K562 (cell line): ENCODE measurements around the gene ABRAXAS1. TPM values are rescaled to one million over a fixed set of nuclear protein-coding genes. Genes with fewer than 3 reads are reported as not detected.

ENCODE experiments used
- ARID1B ChIP-seq: fragments of 450-650 bp; IDR thresholded peaks from 2 replicates; pipeline ENCODE4 v1.6.1; 2016; ENCODE audit warnings: antibody characterized with exemption, mild to moderate bottlenecking, inconsistent platforms
- BACH1 ChIP-seq: fragments of 200-800 bp; sonication (Bioruptor generic); IDR thresholded peaks from 2 replicates; pipeline ENCODE4 v1.6.1; 2016; ENCODE audit warnings: missing genetic modification characterization, missing compliant biosample characterization
- CAMTA2 ChIP-seq: fragments of 250-450 bp; sonication (Bioruptor Pico); conservative IDR thresholded peaks from 2 replicates; pipeline ENCODE4 v1.5.1; 2022
- EP300 ChIP-seq: IDR thresholded peaks from 2 replicates; pipeline ENCODE4 v1.6.1; 2012; ENCODE audit warnings: low read length, improper control_type of control experiment
- ESRRA ChIP-seq: fragments of 450-650 bp; IDR thresholded peaks from 2 replicates; pipeline ENCODE4 v1.6.1; 2014; ENCODE audit warnings: low read depth, mild to moderate bottlenecking, moderate library complexity, borderline replicate concordance
- FOXJ2 ChIP-seq: fragments of 200-800 bp; sonication (Bioruptor generic); IDR thresholded peaks from 2 replicates; pipeline ENCODE4 v1.6.1; 2016; ENCODE audit warnings: missing genetic modification characterization, missing compliant biosample characterization
- GATAD2A ChIP-seq: fragments of 450-650 bp; IDR thresholded peaks from 2 replicates; pipeline ENCODE4 v1.6.1; 2017
- HNRNPH1 ChIP-seq: fragments of 200-400 bp; formaldehyde crosslinking; optimal IDR thresholded peaks from 2 replicates; pipeline ENCODE3; 2017; ENCODE audit warnings: low read depth, mild to moderate bottlenecking, low read length, moderate library complexity
- HNRNPL ChIP-seq: fragments of 200-400 bp; formaldehyde crosslinking; IDR thresholded peaks from 2 replicates; pipeline ENCODE4 v1.6.1; 2017; ENCODE audit warnings: low read depth, mild to moderate bottlenecking, low read length
- IRF9 ChIP-seq: fragments of 450-650 bp; IDR thresholded peaks from 2 replicates; pipeline ENCODE4 v1.6.1; 2016; ENCODE audit warnings: missing biosample characterization, missing genetic modification characterization
- NCOA6 ChIP-seq: fragments of 450-650 bp; IDR thresholded peaks from 2 replicates; pipeline ENCODE4 v1.6.1; 2017; ENCODE audit warnings: mild to moderate bottlenecking
- PML ChIP-seq: IDR thresholded peaks from 2 replicates; pipeline ENCODE4 v1.6.1; 2012; ENCODE audit warnings: low read length, inconsistent platforms
- POU5F1 ChIP-seq: fragments of 150-350 bp; IDR thresholded peaks from 2 replicates; pipeline ENCODE4 v1.6.1; 2014; ENCODE audit warnings: borderline replicate concordance, low read length, low read depth, mild to moderate bottlenecking; ENCODE audit not compliant: partially characterized antibody
- TAL1 ChIP-seq: fragments of 450-650 bp; IDR thresholded peaks from 2 replicates; pipeline ENCODE4 v1.6.1; 2016; ENCODE audit warnings: mild to moderate bottlenecking
- ZBTB40 ChIP-seq, 2 experiments: fragments of 450-650 bp in 1 of 2; sonication (generic) in 1 of 2; formaldehyde crosslinking in 1 of 2; IDR thresholded peaks; 2 replicates each; pipeline versions ENCODE4 v1.7.1 to v1.9.0; 2016 to 2022; ENCODE audit warnings: inconsistent platforms in 1 of 2, mild to moderate bottlenecking in 1 of 2, missing genetic modification reagents in 1 of 2
- ZNF212 ChIP-seq: fragments of 450-650 bp; formaldehyde crosslinking; IDR thresholded peaks from 2 replicates; pipeline ENCODE4 v1.4.0; 2020; ENCODE audit warnings: mild to moderate bottlenecking
- ZNF239 ChIP-seq: fragments of 250-450 bp; sonication (Bioruptor Pico); IDR thresholded peaks from 2 replicates; pipeline ENCODE4 v1.4.0; 2020; ENCODE audit warnings: mild to moderate bottlenecking
- ZNF253 ChIP-seq: fragments of 250-450 bp; sonication (Bioruptor Pico); conservative IDR thresholded peaks from 2 replicates; pipeline ENCODE4 v1.6.1; 2021; ENCODE audit warnings: mild to moderate bottlenecking
- ZNF274 ChIP-seq: IDR thresholded peaks from 2 replicates; pipeline ENCODE4 v1.6.1; 2011; ENCODE audit warnings: low read depth, mild to moderate bottlenecking, low read length, moderate library complexity, borderline replicate concordance
- ZNF282 ChIP-seq: sonication (generic); formaldehyde crosslinking; IDR thresholded peaks from 2 replicates; pipeline ENCODE4 v1.8.1; 2023; ENCODE audit warnings: missing genetic modification reagents
- ZNF584 ChIP-seq: fragments of 200-800 bp; sonication (Bioruptor generic); IDR thresholded peaks from 2 replicates; pipeline ENCODE4 v1.6.1; 2016; ENCODE audit warnings: low read depth, mild to moderate bottlenecking, missing genetic modification characterization, missing compliant biosample characterization
- polyA plus RNA-seq, 8 experiments: library from polyadenylated mRNA; depleted of rRNA in 4 of 8; stranded (reverse) in 5 of 8; unstranded in 3 of 8; fragments of >200 nt; fragmentation: Nextera tagmentation in 2 of 8; fragmentation: Illumina TruSeq in 1 of 8; extraction: Ambion mirVana in 2 of 8; extraction: Trizol in 1 of 8; gene quantifications; 2 replicates each; pipeline versions ENCODE4 v1.2.1 to v1.2.3, GENCODE V29; 2011 to 2014; ENCODE audit warnings: inconsistent platforms in 1 of 8, missing spikeins in 1 of 8
- total RNA-seq, 7 experiments: library from RNA; depleted of rRNA in 6 of 7; stranded (reverse); fragments of >200 nt in 6 of 7; fragmentation: Illumina TruSeq in 2 of 7; extraction: Trizol in 2 of 7; gene quantifications; 2 replicates each; pipeline versions ENCODE4 v1.2.1 to v1.2.3, GENCODE V29; 2011 to 2021; ENCODE audit warnings: low replicate concordance in 1 of 7

The ABRAXAS1 gene
- total and polyA plus RNA-seq, 9 of the 15 experiments (the other 6 are each of a cell fraction or from before 2014, with no cell fraction given), result 10.8 to 48.3 (median 22.1) TPM

GRCh38 chr4:83486457-83487129 is 1.7 kb upstream of the ABRAXAS1 start (continued):
- TF ChIP-seq ZBTB40 (IDR thresholded peaks at IDR 0.05) (no peak), ZBTB40 (CRISPR knock-in tag; IDR thresholded peaks at IDR 0.05) (no peak), IRF9 (no peak), ZNF274 (no peak), NCOA6 (no peak), FOXJ2 (tag) (no peak), HNRNPL (no peak), TAL1 (peak; percentile 69), ZNF282 (CRISPR knock-in tag) (no peak), POU5F1 (no peak), EP300 (peak; percentile 60), BACH1 (no peak), CAMTA2 (CRISPR knock-in tag) (no peak), GATAD2A (no peak), ZNF253 (no peak), ZNF584 (CRISPR knock-in tag) (peak; percentile 49; the same call in 1 of the 2 replicates), ESRRA (0 out of 2 replicates have a peak, but pooled peaks have one; percentile 17), HNRNPH1 (no peak), PML (no peak), ZNF239 (no peak), ZNF212 (no peak), ARID1B (peak; percentile 83)
